Smooth muscle cell (in vitro differentiated cells): ENCODE measurements around the gene TMED10. TPM values are rescaled to one million over a fixed set of nuclear protein-coding genes. Genes with fewer than 3 reads are reported as not detected.

Source experiments
- DNase-seq: peaks from one replicate; lab custom pipeline; 2025; ENCODE audit not compliant: unreplicated experiment; lab: John Stamatoyannopoulos, UW
- H2AFZ ChIP-seq: fragments of 200-600 bp; sonication (generic); 2 replicates; pipeline ENCODE4 v1.6.0; 2016; ENCODE audit warnings: antibody characterized with exemption, low read depth, mild to moderate bottlenecking
- H3F3A ChIP-seq: fragments of 200-600 bp; sonication (generic); 2 replicates; pipeline ENCODE4 v1.6.0; 2017; ENCODE audit warnings: antibody characterized with exemption, low read depth
- H3K27ac ChIP-seq: fragments of 200-600 bp; sonication (generic); 2 replicates; pipeline ENCODE4 v1.5.1; 2016; ENCODE audit warnings: low read depth, mild to moderate bottlenecking
- H3K27me3 ChIP-seq: fragments of 200-600 bp; sonication (generic); 2 replicates; pipeline ENCODE4 v1.6.1; 2016; ENCODE audit warnings: low read depth, mild to moderate bottlenecking
- H3K36me3 ChIP-seq: fragments of 200-600 bp; sonication (generic); 2 replicates; pipeline ENCODE4 v1.5.1; 2016; ENCODE audit warnings: low read depth
- H3K4me1 ChIP-seq: fragments of 200-600 bp; sonication (generic); 2 replicates; pipeline ENCODE4 v1.5.1; 2016; ENCODE audit warnings: low read depth
- H3K4me2 ChIP-seq: fragments of 200-600 bp; sonication (generic); 2 replicates; pipeline ENCODE4 v1.6.0; 2016; ENCODE audit warnings: mild to moderate bottlenecking
- H3K4me3 ChIP-seq: fragments of 200-600 bp; sonication (generic); 2 replicates; pipeline ENCODE4 v1.5.1; 2016; ENCODE audit warnings: mild to moderate bottlenecking
- H3K79me2 ChIP-seq: fragments of 200-600 bp; sonication (generic); 2 replicates; pipeline ENCODE4 v1.6.0; 2016; ENCODE audit warnings: low read depth, mild to moderate bottlenecking
- H3K9ac ChIP-seq: fragments of 200-600 bp; sonication (generic); 2 replicates; pipeline ENCODE4 v1.6.0; 2016; ENCODE audit warnings: low read depth
- H3K9me3 ChIP-seq: fragments of 200-600 bp; sonication (generic); replicated peaks from 2 replicates; pipeline ENCODE4 v1.5.1; 2016; ENCODE audit warnings: low read depth
- H4K20me1 ChIP-seq: fragments of 200-600 bp; sonication (generic); 2 replicates; pipeline ENCODE4 v1.6.0; 2016; ENCODE audit warnings: low read depth
- WGBS: methylation state at CpG from one replicate; pipeline ENCODE4 v1.1.7; 2016; ENCODE audit warnings: low lambda C conversion rate; 5-methylcytosine and 5-hydroxymethylcytosine counted together
- polyA plus RNA-seq: library from polyadenylated mRNA; unstranded; fragments of >200 nt; fragmentation: Nextera tagmentation; extraction: Ambion mirVana; gene quantifications from 2 replicates; pipeline ENCODE4 v1.2.1, GENCODE V29; 2016
- total RNA-seq: library from RNA; depleted of rRNA; stranded (reverse); fragments of >200 nt; gene quantifications from 2 replicates; pipeline ENCODE4 v1.2.3, GENCODE V29; 2014
- TF ChIP-seq, protein P1 (sequence below): fragments of 200-600 bp; sonication (generic); IDR thresholded peaks from 2 replicates; pipeline ENCODE4 v1.5.1; 2017; ENCODE audit warnings: borderline replicate concordance, mild to moderate bottlenecking, antibody characterized with exemption; ENCODE audit not compliant: insufficient read depth, poor library complexity, severe bottlenecking

The TMED10 gene
- total and polyA plus RNA-seq, 2 experiments from 2014 or later: 473 to 566 TPM

DNA sequence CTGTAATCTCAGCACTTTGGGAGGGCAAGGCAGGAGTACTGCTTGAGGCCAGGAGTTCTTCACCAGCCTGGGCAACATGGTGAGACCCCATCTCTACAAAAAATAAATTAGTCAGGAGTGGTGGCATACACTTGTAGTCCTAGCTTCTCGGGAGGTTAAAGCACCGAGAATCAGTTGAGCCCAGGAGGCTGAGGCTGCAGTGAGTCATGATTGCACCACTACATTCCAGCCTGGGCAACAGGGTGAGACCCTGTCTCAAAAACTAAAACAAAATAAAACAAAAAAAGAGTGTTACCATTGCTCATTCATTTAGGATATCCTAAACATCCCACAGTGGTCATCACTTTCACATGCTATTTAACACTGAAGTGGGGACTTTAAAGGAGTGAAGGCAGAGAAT, 57.4 kb downstream of the TMED10 start:
- Histone ChIP-seq H3K4me2 (no peak overlapping the region), H3K9ac (no peak overlapping the region), H4K20me1 (no peaks in the 10 kb centered on the region), H2AFZ (no peak overlapping the region), H3K4me3 (no peak overlapping the region), H3K27ac (no peak overlapping the region), H3K27me3 (no peaks in the 10 kb centered on the region), H3K4me1 (no peaks in the 10 kb centered on the region), H3K36me3 (no peaks in the 10 kb centered on the region), H3F3A (no peaks in the 10 kb centered on the region), H3K79me2 (no peaks in the 10 kb centered on the region), H3K9me3 (no peaks in the 10 kb centered on the region)
- 61% methylated on average over 2 of the region's 2 CpGs for WGBS
- TF ChIP-seq, protein P1, sequence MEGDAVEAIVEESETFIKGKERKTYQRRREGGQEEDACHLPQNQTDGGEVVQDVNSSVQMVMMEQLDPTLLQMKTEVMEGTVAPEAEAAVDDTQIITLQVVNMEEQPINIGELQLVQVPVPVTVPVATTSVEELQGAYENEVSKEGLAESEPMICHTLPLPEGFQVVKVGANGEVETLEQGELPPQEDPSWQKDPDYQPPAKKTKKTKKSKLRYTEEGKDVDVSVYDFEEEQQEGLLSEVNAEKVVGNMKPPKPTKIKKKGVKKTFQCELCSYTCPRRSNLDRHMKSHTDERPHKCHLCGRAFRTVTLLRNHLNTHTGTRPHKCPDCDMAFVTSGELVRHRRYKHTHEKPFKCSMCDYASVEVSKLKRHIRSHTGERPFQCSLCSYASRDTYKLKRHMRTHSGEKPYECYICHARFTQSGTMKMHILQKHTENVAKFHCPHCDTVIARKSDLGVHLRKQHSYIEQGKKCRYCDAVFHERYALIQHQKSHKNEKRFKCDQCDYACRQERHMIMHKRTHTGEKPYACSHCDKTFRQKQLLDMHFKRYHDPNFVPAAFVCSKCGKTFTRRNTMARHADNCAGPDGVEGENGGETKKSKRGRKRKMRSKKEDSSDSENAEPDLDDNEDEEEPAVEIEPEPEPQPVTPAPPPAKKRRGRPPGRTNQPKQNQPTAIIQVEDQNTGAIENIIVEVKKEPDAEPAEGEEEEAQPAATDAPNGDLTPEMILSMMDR: no peak
- no peak for DNase-seq

DNA sequence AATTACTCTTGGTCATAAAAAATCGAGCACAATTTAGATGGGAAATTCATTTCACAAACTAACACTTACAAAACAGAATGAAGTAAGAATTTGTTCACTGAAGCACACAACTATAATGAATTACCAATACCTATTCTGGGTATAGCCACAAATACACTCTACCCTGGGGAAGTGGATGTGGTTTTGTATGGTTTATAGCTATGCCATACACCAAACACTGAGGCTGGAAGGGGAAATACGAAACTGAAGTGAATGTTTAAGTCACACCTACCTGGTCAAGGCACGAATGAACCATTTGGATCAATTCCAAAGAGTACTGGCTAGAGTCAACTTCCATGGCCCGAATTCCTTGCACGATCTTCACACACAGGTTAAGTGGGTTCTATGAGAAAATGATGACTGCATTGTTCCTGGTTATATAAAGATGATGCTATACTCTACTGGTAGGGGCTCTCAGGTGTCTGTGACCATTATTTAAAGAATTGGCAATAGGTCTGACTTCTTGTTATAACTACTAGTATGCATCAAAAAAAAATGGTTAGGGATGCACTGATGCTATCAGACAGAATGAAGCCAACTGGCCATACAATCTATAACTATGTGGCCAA, 62.4 kb downstream of the TMED10 start:
- Histone ChIP-seq H3K9ac (no peak overlapping the region), H3K27ac (no peak overlapping the region), H3K79me2 (no peaks in the 10 kb centered on the region), H3F3A (no peaks in the 10 kb centered on the region), H3K4me3 (no peak overlapping the region), H3K9me3 (no peaks in the 10 kb centered on the region), H2AFZ (no peak overlapping the region), H3K4me1 (no peaks in the 10 kb centered on the region), H3K36me3 (no peaks in the 10 kb centered on the region), H4K20me1 (no peaks in the 10 kb centered on the region), H3K27me3 (no peaks in the 10 kb centered on the region), H3K4me2 (no peak overlapping the region)
- no peak for DNase-seq
- TF ChIP-seq, protein P1: no peak
- WGBS: 95% methylated on average over 5 of the region's 5 CpGs

DNA sequence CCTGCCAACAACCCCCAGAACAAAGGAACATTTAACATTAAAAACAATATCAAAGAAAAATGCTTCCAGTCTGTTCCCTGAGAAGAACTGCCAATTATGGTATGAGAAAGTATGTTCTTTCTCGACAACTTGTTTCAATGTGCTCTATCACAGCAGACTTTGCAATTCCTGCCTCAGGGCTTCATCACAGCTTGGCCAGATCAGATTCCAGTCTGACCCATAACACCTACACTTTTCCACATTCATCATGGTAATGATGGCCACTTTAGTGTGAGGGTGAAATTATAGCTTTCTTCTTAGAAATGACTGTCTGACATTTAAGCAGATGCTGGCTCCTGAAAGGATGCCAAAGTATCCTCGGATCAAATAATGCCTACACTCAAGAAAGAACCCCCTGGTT, 66.5 kb downstream of the TMED10 start:
- Histone ChIP-seq H3K9ac (no peak overlapping the region), H3K27ac (no peak overlapping the region), H3K9me3 (no peaks in the 10 kb centered on the region), H3K4me3 (no peak overlapping the region), H4K20me1 (no peaks in the 10 kb centered on the region), H3K79me2 (no peaks in the 10 kb centered on the region), H2AFZ (no peak overlapping the region), H3K36me3 (no peaks in the 10 kb centered on the region), H3K4me1 (no peaks in the 10 kb centered on the region), H3K27me3 (no peaks in the 10 kb centered on the region), H3K4me2 (no peak overlapping the region), H3F3A (no peaks in the 10 kb centered on the region)
- WGBS: 82% methylated on average over 2 of the region's 2 CpGs
- TF ChIP-seq, protein P1: no peak
- DNase-seq: no peak

DNA sequence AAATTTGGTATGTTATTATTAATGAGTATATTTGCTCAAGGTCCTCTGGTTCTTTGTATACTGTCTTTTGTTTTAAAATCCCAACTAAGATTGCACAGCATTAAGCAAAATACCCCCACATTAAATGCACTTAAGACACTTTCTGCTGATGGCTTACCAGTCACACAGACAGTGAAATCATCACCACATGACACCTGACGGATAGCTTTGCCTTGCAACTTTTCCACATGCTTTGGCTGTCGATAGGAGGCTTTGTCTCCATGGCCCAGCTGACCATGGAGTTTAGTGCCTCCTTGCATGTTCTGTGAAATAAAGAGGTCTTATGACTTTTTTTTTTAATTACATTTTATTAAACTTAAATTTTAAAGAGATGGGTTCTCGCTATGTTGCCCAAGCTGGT, 69.2 kb downstream of the TMED10 start:
- H3K27ac ChIP-seq: no peak overlapping the region
- H3F3A ChIP-seq: no peaks in the 10 kb centered on the region
- no peaks in the 10 kb centered on the region for H3K79me2 ChIP-seq
- WGBS: 79% methylated on average over 3 of the region's 3 CpGs
- H3K9me3 ChIP-seq: no peaks in the 10 kb centered on the region
- no peak for DNase-seq
- H3K4me3 ChIP-seq: no peak overlapping the region
- TF ChIP-seq, protein P1: no peak
- no peak overlapping the region for H3K4me2 ChIP-seq
- H3K27me3 ChIP-seq: no peaks in the 10 kb centered on the region
- H2AFZ ChIP-seq: no peak overlapping the region
- H3K9ac ChIP-seq: no peak overlapping the region
- H3K36me3 ChIP-seq: no peaks in the 10 kb centered on the region
- no peaks in the 10 kb centered on the region for H3K4me1 ChIP-seq
- H4K20me1 ChIP-seq: no peaks in the 10 kb centered on the region
